Bronchial epithelial cell (primary cell): ENCODE data around the gene TOB1. TPM values are rescaled to one million over a fixed set of nuclear protein-coding genes. Genes with fewer than 3 reads are reported as not detected.

Source experiments
- DNase-seq: peaks from one replicate; pipeline ENCODE4 v3.0.0-alpha.2; 2010; ENCODE audit warnings: low read depth
- FAIRE-seq: peaks from 2 replicates; lab custom pipeline; 2011; peaks lifted over from hg19 to GRCh38; lab: Jason Lieb, UNC
- H3K27me3 ChIP-seq: 2 replicates; pipeline ENCODE4 v1.5.1; 2011; ENCODE audit warnings: low read length; ENCODE audit not compliant: control insufficient read depth, insufficient read depth
- H3K36me3 ChIP-seq: 2 replicates; pipeline ENCODE4 v1.5.1; 2011; ENCODE audit warnings: low read length; ENCODE audit not compliant: control insufficient read depth, insufficient read depth
- H3K4me3 ChIP-seq: 2 replicates; pipeline ENCODE4 v1.5.1; 2011; ENCODE audit warnings: mild to moderate bottlenecking, low read depth, low read length, control low read depth
- total RNA-seq: library from RNA; depleted of rRNA; stranded (reverse); fragments of >200 nt; gene quantifications from 2 replicates; pipeline ENCODE4 v1.2.1, GENCODE V29; 2014
- TF ChIP-seq, protein P1 (sequence below): IDR thresholded peaks from 2 replicates; pipeline ENCODE4 v1.5.1; 2011; ENCODE audit warnings: mild to moderate bottlenecking, moderate library complexity, low read length, control low read depth, inconsistent platforms; ENCODE audit not compliant: insufficient read depth, severe bottlenecking

The TOB1 gene
- total RNA-seq, 1 donor from 2014 or later: 11.6 TPM

GRCh38 chr17:50904518-50905459, 38.6 kb upstream of the TOB1 start:
- Histone ChIP-seq H3K27me3 (no peaks in the 10 kb centered on the region), H3K36me3 (no peaks in the 10 kb centered on the region), H3K4me3 (no peak overlapping the region)
- DNase-seq (no peak), FAIRE-seq (no peak)
- TF ChIP-seq, protein P1, sequence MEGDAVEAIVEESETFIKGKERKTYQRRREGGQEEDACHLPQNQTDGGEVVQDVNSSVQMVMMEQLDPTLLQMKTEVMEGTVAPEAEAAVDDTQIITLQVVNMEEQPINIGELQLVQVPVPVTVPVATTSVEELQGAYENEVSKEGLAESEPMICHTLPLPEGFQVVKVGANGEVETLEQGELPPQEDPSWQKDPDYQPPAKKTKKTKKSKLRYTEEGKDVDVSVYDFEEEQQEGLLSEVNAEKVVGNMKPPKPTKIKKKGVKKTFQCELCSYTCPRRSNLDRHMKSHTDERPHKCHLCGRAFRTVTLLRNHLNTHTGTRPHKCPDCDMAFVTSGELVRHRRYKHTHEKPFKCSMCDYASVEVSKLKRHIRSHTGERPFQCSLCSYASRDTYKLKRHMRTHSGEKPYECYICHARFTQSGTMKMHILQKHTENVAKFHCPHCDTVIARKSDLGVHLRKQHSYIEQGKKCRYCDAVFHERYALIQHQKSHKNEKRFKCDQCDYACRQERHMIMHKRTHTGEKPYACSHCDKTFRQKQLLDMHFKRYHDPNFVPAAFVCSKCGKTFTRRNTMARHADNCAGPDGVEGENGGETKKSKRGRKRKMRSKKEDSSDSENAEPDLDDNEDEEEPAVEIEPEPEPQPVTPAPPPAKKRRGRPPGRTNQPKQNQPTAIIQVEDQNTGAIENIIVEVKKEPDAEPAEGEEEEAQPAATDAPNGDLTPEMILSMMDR: peak; percentile 12

DNA sequence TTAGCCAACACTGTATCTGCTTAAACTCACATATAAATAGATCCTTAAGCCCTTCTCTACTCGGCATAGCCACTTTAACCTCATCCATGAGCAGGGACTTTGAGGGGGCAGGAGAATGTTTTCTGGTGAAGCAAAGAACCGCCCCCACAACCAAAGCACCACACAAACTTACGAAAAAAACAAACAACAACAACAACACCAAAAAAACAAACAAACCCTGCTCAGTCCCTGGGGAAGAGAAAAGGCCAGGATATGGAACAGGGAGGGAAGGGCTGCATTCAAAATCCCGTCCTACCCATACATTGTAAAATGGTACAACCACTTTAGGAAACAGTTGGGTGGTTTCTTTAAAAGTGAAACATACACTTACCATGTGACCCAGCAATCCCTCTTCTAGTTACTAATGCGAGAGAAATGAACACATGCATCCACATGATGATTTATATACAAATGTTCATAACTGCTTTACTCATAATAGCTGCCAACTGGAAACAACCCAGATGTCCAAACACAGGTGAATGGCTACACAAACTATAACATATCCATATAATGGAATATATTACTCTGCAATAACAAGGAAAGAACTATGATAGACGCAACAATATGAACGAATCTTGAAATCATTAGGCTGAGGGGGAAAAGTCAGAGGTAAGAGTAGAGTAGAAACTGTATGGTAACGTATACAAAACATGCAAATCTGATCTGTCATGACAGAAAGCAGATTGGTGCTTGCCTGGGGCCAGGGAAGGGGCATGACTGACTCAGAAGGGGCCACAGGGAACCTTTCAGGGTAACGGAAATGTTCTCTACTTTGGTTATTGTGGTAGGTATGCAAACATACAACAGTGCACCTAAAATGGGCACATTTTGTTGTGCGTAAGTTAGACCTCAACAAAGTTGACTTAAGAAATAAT, 37.7 kb upstream of the TOB1 start:
- Histone ChIP-seq H3K4me3 (no peak overlapping the region), H3K27me3 (no peaks in the 10 kb centered on the region), H3K36me3 (no peaks in the 10 kb centered on the region)
- DNase-seq (peak; percentile 95), FAIRE-seq (no peak)
- TF ChIP-seq, protein P1: no peak

DNA sequence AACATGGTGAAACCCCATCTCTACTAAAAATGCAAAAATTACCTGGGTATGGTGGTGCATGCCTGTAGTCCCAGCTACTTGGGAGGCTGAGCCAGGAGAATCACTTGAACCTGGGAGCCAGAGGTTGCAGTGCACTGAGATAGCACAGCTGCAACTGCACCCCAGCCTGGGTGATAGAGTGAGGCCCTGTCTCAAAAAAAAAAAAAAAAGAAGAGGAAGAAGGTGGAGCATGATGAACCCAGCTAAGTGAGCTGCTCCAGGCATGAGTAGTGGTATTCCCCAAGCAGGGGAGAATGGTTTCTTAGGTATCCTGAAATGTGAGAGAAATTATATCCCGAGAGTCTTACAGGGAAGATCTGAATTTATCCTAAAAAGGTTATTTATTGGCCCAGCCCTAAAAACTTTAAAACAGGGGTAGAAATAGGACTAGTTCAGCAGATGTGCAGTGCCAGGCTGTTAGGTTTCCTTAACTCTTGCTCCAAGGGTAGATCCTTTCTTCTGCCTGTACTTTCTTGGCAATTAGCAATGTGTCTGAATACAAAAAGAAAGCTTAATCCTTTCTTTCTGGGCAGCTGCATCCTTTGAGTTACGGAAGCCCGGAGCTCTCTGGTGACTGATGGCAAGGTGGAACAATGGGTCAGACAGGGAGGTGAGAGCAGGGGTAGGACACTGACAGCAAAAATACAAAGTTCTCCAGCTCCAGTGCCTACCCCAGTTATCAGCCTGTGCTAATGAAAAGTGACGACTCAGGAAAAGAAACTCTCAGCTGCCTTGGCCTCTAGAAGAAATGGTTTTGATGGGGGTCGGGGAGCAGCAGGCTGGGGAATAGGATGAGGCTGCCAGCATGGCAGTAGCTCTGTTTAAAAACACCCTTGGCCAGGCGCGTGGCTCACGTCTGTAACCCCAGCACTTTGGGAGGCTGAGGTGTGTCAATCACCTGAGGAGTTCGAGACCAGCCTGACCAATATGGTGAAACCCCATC, 36.5 kb upstream of the TOB1 start:
- Histone ChIP-seq H3K36me3 (no peaks in the 10 kb centered on the region), H3K4me3 (no peak overlapping the region), H3K27me3 (no peaks in the 10 kb centered on the region)
- DNase-seq: no peak
- TF ChIP-seq, protein P1: no peak
- no peak for FAIRE-seq

GRCh38 chr17:50900383-50900892, 34.3 kb upstream of the TOB1 start:
- Histone ChIP-seq H3K36me3 (no peaks in the 10 kb centered on the region), H3K27me3 (no peaks in the 10 kb centered on the region), H3K4me3 (no peak overlapping the region)
- no peak for DNase-seq
- FAIRE-seq: no peak
- TF ChIP-seq, protein P1: no peak
